Vagina (tissue), 2 donors: ENCODE results near the gene TRIM31. TPM values are rescaled to one million over a fixed set of nuclear protein-coding genes. Genes with fewer than 3 reads are reported as not detected.
"Not testable (repeated sequence)": the region's sequence is repeated elsewhere in the genome, so short reads cannot be mapped to it uniquely, and the experiment has no call there.

Source experiments
- DNase-seq, 2 donors: peaks; one replicate each; pipeline ENCODE4 v3.0.0-alpha.2; 2017; ENCODE audit errors: extremely low spot score in 2 of 2
- H3K27ac ChIP-seq: fragments of 200-600 bp; sonication (generic); one replicate; pipeline ENCODE4 v1.5.1; 2019
- H3K27me3 ChIP-seq: fragments of 200-600 bp; sonication (generic); one replicate; pipeline ENCODE4 v1.5.1; 2019
- H3K36me3 ChIP-seq, 2 donors: fragments of 200-600 bp; sonication (generic); one replicate each; pipeline ENCODE4 v1.5.1; 2017 to 2019
- H3K4me1 ChIP-seq: fragments of 200-600 bp; sonication (generic); one replicate; pipeline ENCODE4 v1.5.1; 2019
- H3K4me3 ChIP-seq, 2 donors: fragments of 200-600 bp; sonication (generic); 1 replicate in 1 of 2; 2 replicates in 1 of 2; pipeline ENCODE4 v1.5.1; 2016 to 2019
- H3K9me3 ChIP-seq: fragments of 200-600 bp; sonication (generic); one replicate; pipeline ENCODE4 v1.5.1; 2019
- CTCF ChIP-seq, 3 experiments: fragments of 450-650 bp in 2 of 3; fragments of 200-600 bp in 1 of 3; sonication (generic) in 1 of 3; IDR thresholded peaks; one replicate each; pipeline ENCODE4 v1.5.1; 2017 to 2019; ENCODE audit warnings: antibody characterized with exemption in 3 of 3, mild to moderate bottlenecking in 2 of 3, moderate library complexity in 2 of 3
- POLR2A ChIP-seq, 2 donors: fragments of 450-650 bp; IDR thresholded peaks; one replicate each; pipeline ENCODE4 v1.6.1; 2017; ENCODE audit warnings: antibody characterized with exemption in 2 of 2, mild to moderate bottlenecking in 2 of 2, moderate library complexity in 2 of 2
- POLR2AphosphoS5 ChIP-seq, 2 donors: sonication (generic); formaldehyde crosslinking; IDR thresholded peaks; one replicate each; pipeline ENCODE4 v1.9.0; 2017; ENCODE audit warnings: antibody characterized with exemption in 2 of 2, mild to moderate bottlenecking in 2 of 2, low read depth in 1 of 2; ENCODE audit not compliant: insufficient read depth in 1 of 2
- intact Hi-C: fragments of 100-400 bp; cut with DNase I; formaldehyde crosslinking; loops from one replicate; pipeline ENCODE4 v1.15.1; 2023
- total RNA-seq: library from RNA; depleted of rRNA; stranded (reverse); fragments of >200 nt; gene quantifications from one replicate; pipeline ENCODE4 v1.2.3, GENCODE V29; 2016

The TRIM31 gene
- total RNA-seq, 1 donor from 2014 or later: not detected

- intact Hi-C loops: no loop called here
- TF ChIP-seq POLR2A (IDR thresholded peaks at IDR 0.05) (no peak), CTCF (IDR thresholded peaks at IDR 0.05) (no peak), POLR2AphosphoS5 (IDR thresholded peaks at IDR 0.05; ENCODE audit: insufficient read depth in 1 of 2, low read depth in 1 of 2) (no peak)
- Histone ChIP-seq H3K27ac (no peak overlapping the region), H3K9me3 (no peaks in the 10 kb centered on the region), H3K4me3 (no peak overlapping the region), H3K36me3 (no peaks in the 10 kb centered on the region), H3K27me3 (no peaks in the 10 kb centered on the region), H3K4me1 (no peaks in the 10 kb centered on the region)
- DNase-seq: no peak
Measured at GRCh38 chr6:30142665-30143064, 29.8 kb upstream of the TRIM31 start.

GRCh38 chr6:30140240-30140639, 27.4 kb upstream of the TRIM31 start:
- H3K36me3 ChIP-seq, H3K27ac ChIP-seq, DNase-seq, intact Hi-C loops, H3K4me3 ChIP-seq, H3K4me1 ChIP-seq, H3K27me3 ChIP-seq, H3K9me3 ChIP-seq: not testable (repeated sequence)

- Histone ChIP-seq H3K27ac (no peak overlapping the region), H3K27me3 (no peaks in the 10 kb centered on the region)
Measured at GRCh38 chr6:30136570-30137286, 23.8 kb upstream of the TRIM31 start.

GRCh38 chr6:30135757-30136156, 22.9 kb upstream of the TRIM31 start, which contains the start of gene TRIM40:
TSS of gene TRIM40 (plus strand) at chr6:30136140. CDS start at chr6:30137037, 897 bp downstream.
- Histone ChIP-seq H3K36me3 (no peaks in the 10 kb centered on the region), H3K4me3 (no peak within 1 kb of the TSS), H3K9me3 (no peaks in the 10 kb centered on the region), H3K27me3 (no peaks in the 10 kb centered on the region), H3K27ac (no peak within 1 kb of the TSS), H3K4me1 (no peaks in the 10 kb centered on the region)
- TF ChIP-seq POLR2A (IDR thresholded peaks at IDR 0.05) (no peak), POLR2AphosphoS5 (IDR thresholded peaks at IDR 0.05; ENCODE audit: insufficient read depth in 1 of 2, low read depth in 1 of 2) (no peak), CTCF (IDR thresholded peaks at IDR 0.05) (no peak)
- no peak for DNase-seq
- intact Hi-C loops: no loop called here

More at GRCh38 chr6:30136570-30137286, 23.8 kb upstream of the TRIM31 start:
- TF ChIP-seq POLR2A (IDR thresholded peaks at IDR 0.05) (no peak), CTCF (IDR thresholded peaks at IDR 0.05) (no peak), POLR2AphosphoS5 (IDR thresholded peaks at IDR 0.05; ENCODE audit: insufficient read depth in 1 of 2, low read depth in 1 of 2) (no peak)
- H3K4me3 ChIP-seq: no peak overlapping the region
- H3K4me1 ChIP-seq: no peaks in the 10 kb centered on the region
- no peaks in the 10 kb centered on the region for H3K9me3 ChIP-seq
- no peak for DNase-seq
- no peaks in the 10 kb centered on the region for H3K36me3 ChIP-seq
- intact Hi-C loops: no loop called here

DNA sequence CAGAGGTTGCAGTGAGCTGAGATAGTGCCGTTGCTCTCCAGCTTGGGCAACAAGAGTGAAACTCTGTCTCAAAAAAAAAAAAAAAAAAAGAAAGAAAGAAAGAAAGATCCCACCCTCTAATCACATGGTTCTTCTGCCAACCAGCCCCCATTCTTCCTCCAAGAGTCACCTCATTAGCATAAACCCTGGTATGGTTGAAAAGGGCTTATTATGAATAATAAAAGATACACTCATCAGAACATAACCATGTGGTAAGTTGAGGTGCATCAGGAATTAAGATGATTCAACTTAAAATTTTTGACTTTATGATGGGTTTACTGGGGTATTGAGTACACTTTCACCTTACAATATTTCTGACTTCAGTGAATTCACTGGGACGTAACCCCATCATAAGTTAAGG, 22.3 kb upstream of the TRIM31 start:
- no peaks in the 10 kb centered on the region for H3K4me1 ChIP-seq
- no peak for TF ChIP-seq POLR2A (IDR thresholded peaks at IDR 0.05)
- TF ChIP-seq POLR2AphosphoS5 (IDR thresholded peaks at IDR 0.05; ENCODE audit: insufficient read depth in 1 of 2, low read depth in 1 of 2): no peak
- no peak for TF ChIP-seq CTCF (IDR thresholded peaks at IDR 0.05)
- no peaks in the 10 kb centered on the region for H3K9me3 ChIP-seq
- DNase-seq: no peak
- no peaks in the 10 kb centered on the region for H3K27me3 ChIP-seq
- H3K27ac ChIP-seq: no peak overlapping the region
- intact Hi-C loops: no loop called here
- H3K36me3 ChIP-seq: no peaks in the 10 kb centered on the region
- H3K4me3 ChIP-seq: no peak overlapping the region
